Measurements from ENCODE around the gene LURAP1L. TPM values are rescaled to one million over a fixed set of nuclear protein-coding genes. Genes with fewer than 3 reads are reported as not detected.
A peak's percentile ranks its signal among the peaks of the same experiment; 100 is the strongest.

Gene LURAP1L
- total RNA-seq, 1 donor from 2014 or later, result 13.3 TPM

DNA sequence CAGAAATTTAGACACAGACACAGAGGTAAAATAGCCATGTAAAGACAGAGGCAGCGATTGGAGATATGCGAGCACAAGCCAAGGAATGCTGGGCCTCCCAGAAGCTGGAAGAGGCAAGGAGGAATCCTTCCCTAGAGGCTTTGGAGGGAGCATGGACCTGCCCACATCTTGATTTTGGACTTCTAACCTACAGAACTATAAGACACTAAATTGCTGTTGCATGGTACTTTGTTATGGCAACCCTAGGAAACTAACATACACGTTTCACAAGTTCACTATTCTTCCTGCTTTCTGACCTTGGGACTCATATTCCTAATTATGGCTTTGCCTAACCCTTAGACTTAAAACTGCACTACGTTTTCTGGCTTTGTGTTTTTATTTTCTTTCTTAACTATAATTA, 4.6 kb upstream of the LURAP1L start:
- FAIRE-seq (no peak), DNase-seq (ENCODE audit: low read depth) (no peak)
- peaks cover 8% of the 10 kb centered on the region for H3K4me1 ChIP-seq (ENCODE audit: insufficient read depth, low read length)
- no peaks in the 10 kb centered on the region for H3K36me3 ChIP-seq (ENCODE audit: insufficient read depth, low read length)
- H3K4me2 ChIP-seq (ENCODE audit: low read length), result no peak overlapping the region
- no peak overlapping the region for H3K4me3 ChIP-seq (ENCODE audit: insufficient read depth, low read depth, low read length)
- Mint-ChIP-seq H3K36me3 (ENCODE audit: low read depth, unreplicated experiment) (no peaks in the 10 kb centered on the region), H3K4me3 (ENCODE audit: unreplicated experiment) (no peak overlapping the region), H3K27ac (ENCODE audit: unreplicated experiment) (no peak overlapping the region), H3K27me3 (ENCODE audit: low read depth, unreplicated experiment) (no peaks in the 10 kb centered on the region), H3K4me1 (ENCODE audit: low read depth, unreplicated experiment) (peaks cover 14% of the 10 kb centered on the region), H3K9me3 (ENCODE audit: unreplicated experiment) (no peaks in the 10 kb centered on the region)
- H3K9ac ChIP-seq (ENCODE audit: low read length), result no peak overlapping the region
- no peaks in the 10 kb centered on the region for H3K9me3 ChIP-seq (ENCODE audit: insufficient read depth, low read depth, low read length)
- TF ChIP-seq, protein P1, sequence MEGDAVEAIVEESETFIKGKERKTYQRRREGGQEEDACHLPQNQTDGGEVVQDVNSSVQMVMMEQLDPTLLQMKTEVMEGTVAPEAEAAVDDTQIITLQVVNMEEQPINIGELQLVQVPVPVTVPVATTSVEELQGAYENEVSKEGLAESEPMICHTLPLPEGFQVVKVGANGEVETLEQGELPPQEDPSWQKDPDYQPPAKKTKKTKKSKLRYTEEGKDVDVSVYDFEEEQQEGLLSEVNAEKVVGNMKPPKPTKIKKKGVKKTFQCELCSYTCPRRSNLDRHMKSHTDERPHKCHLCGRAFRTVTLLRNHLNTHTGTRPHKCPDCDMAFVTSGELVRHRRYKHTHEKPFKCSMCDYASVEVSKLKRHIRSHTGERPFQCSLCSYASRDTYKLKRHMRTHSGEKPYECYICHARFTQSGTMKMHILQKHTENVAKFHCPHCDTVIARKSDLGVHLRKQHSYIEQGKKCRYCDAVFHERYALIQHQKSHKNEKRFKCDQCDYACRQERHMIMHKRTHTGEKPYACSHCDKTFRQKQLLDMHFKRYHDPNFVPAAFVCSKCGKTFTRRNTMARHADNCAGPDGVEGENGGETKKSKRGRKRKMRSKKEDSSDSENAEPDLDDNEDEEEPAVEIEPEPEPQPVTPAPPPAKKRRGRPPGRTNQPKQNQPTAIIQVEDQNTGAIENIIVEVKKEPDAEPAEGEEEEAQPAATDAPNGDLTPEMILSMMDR (IDR thresholded peaks at IDR 0.05; ENCODE audit: insufficient read depth, low read depth, low read length), result no peak
- TF ChIP-seq EZH2 (IDR thresholded peaks at IDR 0.05; ENCODE audit: insufficient read depth, low read length), result no peak
- no peaks in the 10 kb centered on the region for H3K27me3 ChIP-seq (ENCODE audit: insufficient read depth, low read length)
- no peaks in the 10 kb centered on the region for H4K20me1 ChIP-seq (ENCODE audit: insufficient read depth, low read length)
- no peak overlapping the region for H3K27ac ChIP-seq (ENCODE audit: low read depth, low read length)
- H3K79me2 ChIP-seq (ENCODE audit: insufficient read depth, low read length), result no peaks in the 10 kb centered on the region
- no peak overlapping the region for H2AFZ ChIP-seq (ENCODE audit: low read depth, low read length)

DNA sequence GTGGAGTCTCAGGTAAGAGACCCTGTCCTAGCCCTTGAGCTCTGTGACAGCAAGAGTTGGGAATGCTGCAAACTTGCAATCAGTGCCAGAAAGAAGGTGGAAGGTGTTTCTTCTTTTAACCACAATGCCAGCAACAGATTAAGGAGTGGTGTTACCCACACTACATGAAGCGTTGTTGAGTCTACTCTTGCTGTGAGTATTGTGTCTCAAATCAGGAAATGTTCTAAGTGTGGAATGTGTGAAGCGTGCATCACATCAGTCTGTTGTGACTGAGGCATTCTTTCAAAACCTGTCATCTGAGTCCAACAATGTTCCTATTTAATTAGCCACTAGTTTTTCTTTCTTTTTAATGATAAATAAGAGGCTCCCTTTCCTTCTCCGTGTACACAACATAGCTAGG, 2.9 kb upstream of the LURAP1L start:
- FAIRE-seq (peak; percentile 96), DNase-seq (ENCODE audit: low read depth) (peak; percentile 43)
- Histone ChIP-seq H3K27me3 (ENCODE audit: insufficient read depth, low read length) (no peaks in the 10 kb centered on the region), H3K36me3 (ENCODE audit: insufficient read depth, low read length) (no peaks in the 10 kb centered on the region), H3K79me2 (ENCODE audit: insufficient read depth, low read length) (no peaks in the 10 kb centered on the region), H3K9ac (ENCODE audit: low read length) (no peak overlapping the region), H3K4me1 (ENCODE audit: insufficient read depth, low read length) (peaks cover 8% of the 10 kb centered on the region), H3K4me2 (ENCODE audit: low read length) (peak overlapping the region; percentile 10), H3K27ac (ENCODE audit: low read depth, low read length) (no peak overlapping the region), H3K9me3 (ENCODE audit: insufficient read depth, low read depth, low read length) (no peaks in the 10 kb centered on the region), H3K4me3 (ENCODE audit: insufficient read depth, low read depth, low read length) (no peak overlapping the region), H2AFZ (ENCODE audit: low read depth, low read length) (peak overlapping the region; percentile 8), H4K20me1 (ENCODE audit: insufficient read depth, low read length) (no peaks in the 10 kb centered on the region)
- Mint-ChIP-seq H3K4me1 (ENCODE audit: low read depth, unreplicated experiment) (peaks cover 18% of the 10 kb centered on the region), H3K9me3 (ENCODE audit: unreplicated experiment) (no peaks in the 10 kb centered on the region), H3K36me3 (ENCODE audit: low read depth, unreplicated experiment) (no peaks in the 10 kb centered on the region), H3K4me3 (ENCODE audit: unreplicated experiment) (no peak overlapping the region), H3K27ac (ENCODE audit: unreplicated experiment) (peak overlapping the region; percentile 90), H3K27me3 (ENCODE audit: low read depth, unreplicated experiment) (no peaks in the 10 kb centered on the region)
- TF ChIP-seq EZH2 (IDR thresholded peaks at IDR 0.05; ENCODE audit: insufficient read depth, low read length), result no peak
- TF ChIP-seq, protein P1 (IDR thresholded peaks at IDR 0.05; ENCODE audit: insufficient read depth, low read depth, low read length), result no peak

DNA sequence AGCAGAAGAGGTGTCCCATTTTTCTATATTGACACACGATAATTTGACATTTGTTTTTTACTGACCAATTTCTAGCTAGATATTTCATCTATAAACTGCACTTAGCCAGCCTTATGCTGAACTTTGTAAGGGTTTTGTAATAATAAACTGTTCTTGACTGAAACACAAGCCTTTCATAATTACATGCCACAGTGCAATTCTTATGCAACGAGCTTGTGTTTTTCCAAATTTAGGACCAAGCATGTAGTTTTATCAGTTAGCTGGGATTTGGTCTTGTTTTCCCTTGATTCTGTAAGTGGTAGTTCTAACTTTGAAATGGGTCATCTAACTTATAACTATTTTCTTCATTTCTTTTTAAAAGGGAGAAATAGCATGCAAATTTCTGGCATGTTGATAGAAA, 1.3 kb upstream of the LURAP1L start:
- Mint-ChIP-seq H3K36me3 (ENCODE audit: low read depth, unreplicated experiment) (no peaks in the 10 kb centered on the region), H3K27me3 (ENCODE audit: low read depth, unreplicated experiment) (no peaks in the 10 kb centered on the region), H3K4me1 (ENCODE audit: low read depth, unreplicated experiment) (peaks cover 20% of the 10 kb centered on the region), H3K27ac (ENCODE audit: unreplicated experiment) (no peak overlapping the region), H3K4me3 (ENCODE audit: unreplicated experiment) (no peak overlapping the region), H3K9me3 (ENCODE audit: unreplicated experiment) (no peaks in the 10 kb centered on the region)
- Histone ChIP-seq H4K20me1 (ENCODE audit: insufficient read depth, low read length) (no peaks in the 10 kb centered on the region), H3K9ac (ENCODE audit: low read length) (no peak overlapping the region), H3K4me2 (ENCODE audit: low read length) (no peak overlapping the region), H3K36me3 (ENCODE audit: insufficient read depth, low read length) (no peaks in the 10 kb centered on the region), H2AFZ (ENCODE audit: low read depth, low read length) (no peak overlapping the region), H3K79me2 (ENCODE audit: insufficient read depth, low read length) (peaks cover 14% of the 10 kb centered on the region), H3K9me3 (ENCODE audit: insufficient read depth, low read depth, low read length) (no peaks in the 10 kb centered on the region), H3K27me3 (ENCODE audit: insufficient read depth, low read length) (no peaks in the 10 kb centered on the region), H3K27ac (ENCODE audit: low read depth, low read length) (no peak overlapping the region), H3K4me3 (ENCODE audit: insufficient read depth, low read depth, low read length) (no peak overlapping the region), H3K4me1 (ENCODE audit: insufficient read depth, low read length) (peaks cover 8% of the 10 kb centered on the region)
- no peak for FAIRE-seq
- no peak for DNase-seq (ENCODE audit: low read depth)
- no peak for TF ChIP-seq EZH2 (IDR thresholded peaks at IDR 0.05; ENCODE audit: insufficient read depth, low read length)
- TF ChIP-seq, protein P1 (IDR thresholded peaks at IDR 0.05; ENCODE audit: insufficient read depth, low read depth, low read length), result no peak
